HCT116 (cell line): ENCODE data around the gene RRP12. TPM values are rescaled to one million over a fixed set of nuclear protein-coding genes. Genes with fewer than 3 reads are reported as not detected.
"Not testable (repeated sequence)": the region's sequence is repeated elsewhere in the genome, so short reads cannot be mapped to it uniquely, and the experiment has no call there.

Experiments
- ATAC-seq: fragments of 200-7000 bp; cut with Tn5 transposase; 2 replicates; pipeline ENCODE4 v1.9.1; 2020; ENCODE audit warnings: mild to moderate bottlenecking, moderate library complexity
- BruUV-seq: library from RNA; stranded (reverse); fragments of 400-500 nt; replicated peaks from 2 replicates; lab custom pipeline; 2021; lab: Mats Ljungman, UMichigan
- CTCF ChIA-PET: fragments of 300-600 bp; sonication (Branson Sonifier 250); formaldehyde crosslinking; loops from one replicate; lab custom pipeline; 2021; ENCODE audit warnings: antibody characterized with exemption; lab: Charles Lee
- POLR2A ChIA-PET: fragments of 300-600, 350-600 bp; sonication (Branson Sonifier 250); formaldehyde crosslinking; loops from one replicate; lab custom pipeline; 2021; ENCODE audit warnings: antibody characterized with exemption; lab: Charles Lee
- RAD21 ChIA-PET, 2 experiments: fragments of 300-600 bp; sonication (Branson Sonifier 250); formaldehyde crosslinking; loops; one replicate each; lab custom pipeline; 2023; ENCODE audit warnings: low total read pairs in 2 of 2; ENCODE audit not compliant: uncharacterized antibody in 2 of 2, unreplicated experiment in 2 of 2, low non-redundant PET in 1 of 2; lab: Charles Lee
- DNase-seq: peaks from one replicate; pipeline ENCODE4 v3.0.0-alpha.2; 2010; ENCODE audit warnings: low read depth, low spot score
- H2AFZ ChIP-seq: fragments of 200-600 bp; shearing (Covaris generic), sonication (generic); 2 replicates; pipeline ENCODE4 v1.6.1; 2017; ENCODE audit warnings: low read depth, mixed run types, mixed read lengths, antibody characterized with exemption, low read length; ENCODE audit not compliant: poor library complexity, severe bottlenecking
- H3K27ac ChIP-seq: 2 replicates; pipeline ENCODE4 v1.5.1; 2012; ENCODE audit warnings: low read depth, low read length
- H3K27me3 ChIP-seq: fragments of 200-600 bp; sonication (generic); 2 replicates; pipeline ENCODE4 v1.6.1; 2016; ENCODE audit warnings: mixed run types, low read length, mixed read lengths; ENCODE audit not compliant: insufficient read depth
- H3K36me3 ChIP-seq, 2 experiments: fragments of 200-500 bp in 1 of 2; fragments of 200-600 bp in 1 of 2; sonication (Bioruptor generic) in 1 of 2; sonication (generic) in 1 of 2; 2 replicates each; pipeline versions ENCODE4 v1.5.1 to v1.6.1; 2014 to 2016; ENCODE audit warnings: low read length in 2 of 2, inconsistent platforms in 1 of 2, mixed read lengths in 1 of 2, mixed run types in 1 of 2; ENCODE audit not compliant: insufficient read depth in 2 of 2, control insufficient read depth in 1 of 2
- H3K4me1 ChIP-seq, 2 experiments: fragments of 200-600 bp in 1 of 2; sonication (generic) in 1 of 2; 2 replicates each; pipeline versions ENCODE4 v1.5.1 to v1.6.1; 2012 to 2017; ENCODE audit warnings: low read length in 2 of 2, inconsistent platforms in 1 of 2, mild to moderate bottlenecking in 1 of 2, mixed read lengths in 1 of 2, mixed run types in 1 of 2, moderate library complexity in 1 of 2; ENCODE audit not compliant: insufficient read depth in 2 of 2, control insufficient read depth in 1 of 2
- H3K4me2 ChIP-seq: fragments of 200-600 bp; sonication (generic); 2 replicates; pipeline ENCODE4 v1.6.1; 2017; ENCODE audit warnings: mixed run types, low read length, mixed read lengths
- H3K4me3 ChIP-seq, 2 experiments: fragments of 200-600 bp in 1 of 2; sonication (generic) in 1 of 2; replicated peaks in 1 of 2; 2 replicates each; pipeline ENCODE4 v1.5.1; 2011 to 2016; ENCODE audit warnings: low read length in 2 of 2, control low read depth in 1 of 2, low read depth in 1 of 2, mild to moderate bottlenecking in 1 of 2, mixed read lengths in 1 of 2, mixed run types in 1 of 2
- H3K79me2 ChIP-seq: fragments of 200-600 bp; sonication (generic); 2 replicates; pipeline ENCODE4 v1.6.1; 2017; ENCODE audit warnings: mild to moderate bottlenecking, mixed run types, low read length, moderate library complexity, mixed read lengths; ENCODE audit not compliant: insufficient read depth
- H3K9ac ChIP-seq: fragments of 200-600 bp; sonication (generic); 2 replicates; pipeline ENCODE4 v1.6.1; 2016; ENCODE audit warnings: low read length, mixed read lengths
- H3K9me2 ChIP-seq: fragments of 200-600 bp; sonication (generic), shearing (Covaris generic); 2 replicates; pipeline ENCODE4 v1.6.1; 2017; ENCODE audit warnings: mixed run types, mild to moderate bottlenecking, moderate library complexity; ENCODE audit not compliant: insufficient read depth
- H3K9me3 ChIP-seq, 2 experiments: fragments of 200-500 bp in 1 of 2; fragments of 200-600 bp in 1 of 2; sonication (Bioruptor generic) in 1 of 2; sonication (generic) in 1 of 2; 2 replicates each; pipeline ENCODE4 v1.6.1; 2014 to 2017; ENCODE audit warnings: low read length in 2 of 2, mixed read lengths in 2 of 2, inconsistent platforms in 1 of 2, low read depth in 1 of 2, mild to moderate bottlenecking in 1 of 2, mixed run types in 1 of 2, moderate library complexity in 1 of 2; ENCODE audit not compliant: control insufficient read depth in 1 of 2, insufficient read depth in 1 of 2
- H4K20me1 ChIP-seq: fragments of 200-600 bp; sonication (generic), shearing (Covaris generic); 2 replicates; pipeline ENCODE4 v1.6.1; 2017; ENCODE audit warnings: mixed run types, mild to moderate bottlenecking, moderate library complexity; ENCODE audit not compliant: insufficient read depth
- POLR2A ChIP-seq: IDR thresholded peaks from 2 replicates; pipeline ENCODE4 v1.7.0; 2011; ENCODE audit warnings: borderline replicate concordance; ENCODE audit not compliant: insufficient read depth, insufficient read length; ENCODE audit errors: extremely low read depth
- YY1 ChIP-seq: IDR thresholded peaks from 2 replicates; pipeline ENCODE4 v1.6.1; 2011; ENCODE audit warnings: low read length, low read depth, moderate library complexity, mild to moderate bottlenecking; ENCODE audit not compliant: insufficient replicate concordance; ENCODE audit errors: extremely low read depth
- intact Hi-C: fragments of 100-400 bp; cut with micrococcal nuclease; formaldehyde crosslinking; loops from 2 replicates; pipeline ENCODE4 v1.10.0; 2022
- total RNA-seq: library from RNA; stranded (reverse); gene quantifications from one replicate; pipeline ENCODE4 v1.2.1, GENCODE V29; 2021; ENCODE audit not compliant: unreplicated experiment

RRP12 gene
- total RNA-seq, 1 experiment from 2014 or later, result 67.0 TPM

- DNase-seq, H3K9ac ChIP-seq, H4K20me1 ChIP-seq, CTCF ChIA-PET, RAD21 ChIA-PET, intact Hi-C loops, ATAC-seq, H2AFZ ChIP-seq, H3K4me2 ChIP-seq, H3K9me2 ChIP-seq, H3K9me3 ChIP-seq, H3K4me3 ChIP-seq, BruUV-seq, H3K27me3 ChIP-seq, H3K27ac ChIP-seq: not testable (repeated sequence)
- Histone ChIP-seq H3K4me1 (peaks cover 8 to 32% of the 10 kb centered on the region in 2 experiments), H3K79me2 (peaks cover 31% of the 10 kb centered on the region), H3K36me3 (peaks cover 3 to 13% of the 10 kb centered on the region in 2 experiments; a peak in 3 of 4 replicates)
- POLR2A ChIA-PET, result interaction anchor here (1.2 kb wide), 1 partner anchor 11 kb away, joined by 3 read pairs; no protein-coding TSS in a partner anchor
Measured at GRCh38 chr10:97423757-97424098, 22.6 kb upstream of the RRP12 start.

GRCh38 chr10:97416565-97416964, 15.4 kb upstream of the RRP12 start:
- Histone ChIP-seq H3K4me3 (no peak overlapping the region), H3K9ac (no peak overlapping the region), H3K79me2 (no peaks in the 10 kb centered on the region), H2AFZ (no peak overlapping the region), H3K9me2 (no peaks in the 10 kb centered on the region), H3K36me3 (no peaks in the 10 kb centered on the region), H3K27me3 (no peaks in the 10 kb centered on the region), H3K4me1 (peaks cover 2 to 33% of the 10 kb centered on the region in 2 experiments; a peak in 3 of 4 replicates), H3K4me2 (no peak overlapping the region), H3K27ac (no peak overlapping the region), H4K20me1 (no peaks in the 10 kb centered on the region), H3K9me3 (no peaks in the 10 kb centered on the region)
- no TSS peak for BruUV-seq
- RAD21 ChIA-PET, result no interaction called here
- ATAC-seq, result no peak
- intact Hi-C loops, result no loop called here
- TF ChIP-seq POLR2A (no peak), YY1 (no peak)
- DNase-seq, result no peak
- POLR2A ChIA-PET, result no interaction called here
- CTCF ChIA-PET, result no interaction called here
